HepG2 (cell line): ENCODE results near the gene SBNO2. TPM values are rescaled to one million over a fixed set of nuclear protein-coding genes. Genes with fewer than 3 reads are reported as not detected.

ENCODE experiments used
- ATAC-seq: fragments of 200-7000 bp; cut with Tn5 transposase; 3 replicates; pipeline ENCODE4 v1.9.1; 2020; ENCODE audit warnings: mild to moderate bottlenecking, moderate library complexity
- BruUV-seq: library from RNA; stranded (reverse); fragments of 400-500 nt; replicated peaks from 2 replicates; lab custom pipeline; 2021; lab: Mats Ljungman, UMichigan
- CTCF ChIA-PET: fragments of 300-600 bp; formaldehyde crosslinking; extraction: SDS; loops from one replicate; lab custom pipeline; 2021; ENCODE audit warnings: low total read pairs, inconsistent platforms, low intra/inter-chr PET ratio; lab: Yijun Ruan, JAX
- POLR2A ChIA-PET: fragments of 350-600 bp; sonication (Branson Sonifier 250); formaldehyde crosslinking; loops from one replicate; lab custom pipeline; 2020; ENCODE audit warnings: antibody characterized with exemption, inconsistent platforms; lab: Yijun Ruan, JAX
- DNase-seq: peaks from one replicate; pipeline ENCODE4 v3.0.0-alpha.2; 2015; ENCODE audit warnings: low spot score
- FAIRE-seq: peaks from 3 replicates; lab custom pipeline; 2011; peaks lifted over from hg19 to GRCh38; lab: Jason Lieb, UNC
- H2AFZ ChIP-seq: one replicate; pipeline ENCODE4 v1.6.1; 2011; ENCODE audit warnings: low read length, inconsistent platforms
- H3K27ac ChIP-seq: fragments of 300-600 bp; 3 replicates; pipeline ENCODE4 v1.8.0; 2011; ENCODE audit warnings: mixed run types, mild to moderate bottlenecking, mixed read lengths, low read length, inconsistent platforms; ENCODE audit not compliant: insufficient read depth; ENCODE audit errors: extremely low read length
- H3K27me3 ChIP-seq, 2 experiments: fragments of 200-600 bp in 1 of 2; 2 replicates in 1 of 2; 3 replicates in 1 of 2; pipeline versions ENCODE4 v1.6.0 to v1.8.0; 2011; ENCODE audit warnings: low read length in 2 of 2, mild to moderate bottlenecking in 2 of 2, moderate library complexity in 2 of 2, inconsistent platforms in 1 of 2; ENCODE audit not compliant: insufficient read depth in 2 of 2, control insufficient read depth in 1 of 2
- H3K36me3 ChIP-seq, 2 experiments: fragments of 200-600 bp in 1 of 2; replicated peaks in 1 of 2; 2 replicates in 1 of 2; 3 replicates in 1 of 2; pipeline versions ENCODE4 v1.5.1 to v1.8.0; 2011; ENCODE audit warnings: low read length in 2 of 2, inconsistent platforms in 1 of 2; ENCODE audit not compliant: insufficient read depth in 2 of 2, control insufficient read depth in 1 of 2
- H3K4me1 ChIP-seq: 2 replicates; pipeline ENCODE4 v1.5.1; 2012; ENCODE audit warnings: low read length, inconsistent platforms; ENCODE audit not compliant: insufficient read depth
- H3K4me2 ChIP-seq: 2 replicates; pipeline ENCODE4 v1.6.0; 2011; ENCODE audit warnings: low read depth, low read length, inconsistent platforms
- H3K4me3 ChIP-seq, 3 experiments: fragments of 200-600 bp in 1 of 3; sonication (generic), shearing (Covaris generic) in 1 of 3; replicated peaks in 1 of 3; 2 replicates each; pipeline ENCODE4 v1.5.1; 2011 to 2016; ENCODE audit warnings: low read length in 3 of 3, inconsistent platforms in 2 of 3, low read depth in 2 of 3, mild to moderate bottlenecking in 2 of 3, control low read depth in 1 of 3, mixed read lengths in 1 of 3; ENCODE audit not compliant: insufficient read depth in 1 of 3
- H3K79me2 ChIP-seq: one replicate; pipeline ENCODE4 v1.6.1; 2011; ENCODE audit warnings: low read length, inconsistent platforms; ENCODE audit not compliant: insufficient read depth
- H3K9ac ChIP-seq: 2 replicates; pipeline ENCODE4 v1.6.0; 2011; ENCODE audit warnings: mild to moderate bottlenecking, low read depth, low read length, inconsistent platforms; ENCODE audit not compliant: insufficient read depth
- H3K9me3 ChIP-seq: 2 replicates; pipeline ENCODE4 v1.5.1; 2012; ENCODE audit warnings: mild to moderate bottlenecking, low read length
- H4K20me1 ChIP-seq: 2 replicates; pipeline ENCODE4 v1.6.0; 2011; ENCODE audit warnings: inconsistent platforms, mild to moderate bottlenecking, low read length, moderate library complexity; ENCODE audit not compliant: insufficient read depth
- BRCA1 ChIP-seq: sonication (generic); formaldehyde crosslinking; IDR thresholded peaks from 2 replicates; pipeline ENCODE4 v1.4.0; 2020; ENCODE audit warnings: missing genetic modification reagents
- HHEX ChIP-seq: IDR thresholded peaks from 2 replicates; pipeline ENCODE4 v1.6.1; 2016; ENCODE audit warnings: control low read depth
- HMG20A ChIP-seq: IDR thresholded peaks from 2 replicates; pipeline ENCODE4 v1.6.1; 2016; ENCODE audit warnings: borderline replicate concordance
- NFKB2 ChIP-seq: sonication (generic); formaldehyde crosslinking; IDR thresholded peaks from 2 replicates; pipeline ENCODE4 v1.4.0; 2020; ENCODE audit warnings: missing genetic modification reagents, borderline replicate concordance
- PLRG1 ChIP-seq: fragments of 450-650 bp; conservative IDR thresholded peaks from 2 replicates; pipeline ENCODE4 v1.6.1; 2016
- ZBTB21 ChIP-seq: sonication (generic); formaldehyde crosslinking; IDR thresholded peaks from 2 replicates; pipeline ENCODE4 v1.4.0; 2020; ENCODE audit warnings: missing genetic modification reagents
- ZFP37 ChIP-seq: sonication (generic); formaldehyde crosslinking; IDR thresholded peaks from 2 replicates; pipeline ENCODE4 v1.4.0; 2020; ENCODE audit warnings: missing genetic modification reagents, borderline replicate concordance
- ZMAT5 ChIP-seq: sonication (generic); formaldehyde crosslinking; IDR thresholded peaks from 2 replicates; pipeline ENCODE4 v1.5.0; 2020; ENCODE audit warnings: mild to moderate bottlenecking, low read depth, missing genetic modification reagents, borderline replicate concordance
- ZNF446 ChIP-seq: sonication (generic); formaldehyde crosslinking; IDR thresholded peaks from 2 replicates; pipeline ENCODE4 v1.5.0; 2020; ENCODE audit warnings: mild to moderate bottlenecking, missing genetic modification reagents
- ZNF570 ChIP-seq: sonication (generic); formaldehyde crosslinking; IDR thresholded peaks from 2 replicates; pipeline ENCODE4 v1.4.0; 2020; ENCODE audit warnings: mild to moderate bottlenecking, missing genetic modification reagents, borderline replicate concordance
- ZNF572 ChIP-seq: sonication (generic); formaldehyde crosslinking; IDR thresholded peaks from 2 replicates; pipeline ENCODE4 v1.5.1; 2020; ENCODE audit warnings: mild to moderate bottlenecking, missing genetic modification reagents
- ZNF597 ChIP-seq: sonication (generic); formaldehyde crosslinking; IDR thresholded peaks from 2 replicates; pipeline ENCODE4 v1.5.0; 2020; ENCODE audit warnings: missing genetic modification reagents
- ZNF687 ChIP-seq: sonication (generic); formaldehyde crosslinking; IDR thresholded peaks from 2 replicates; pipeline ENCODE4 v1.5.1; 2020; ENCODE audit warnings: mild to moderate bottlenecking, missing genetic modification reagents, moderate library complexity
- ZNF772 ChIP-seq: sonication (generic); formaldehyde crosslinking; IDR thresholded peaks from 2 replicates; pipeline ENCODE4 v1.5.0; 2020; ENCODE audit warnings: mild to moderate bottlenecking, missing genetic modification reagents
- WGBS: methylation state at CpG from one replicate; pipeline ENCODE4 v1.1.6; 2017; ENCODE audit warnings: low lambda C conversion rate; 5-methylcytosine and 5-hydroxymethylcytosine counted together
- in situ Hi-C: cut with HindIII; loops from 2 replicates; pipeline ENCODE4 v1.10.0; 2017; ENCODE audit warnings: low pct_unique_long_range_greater_than_20kb; ENCODE audit not compliant: extremely low pct_ligation_motif_present
- intact Hi-C: fragments of 100-400 bp; cut with micrococcal nuclease; formaldehyde crosslinking; loops from one replicate; pipeline ENCODE4 v1.10.0; 2022; ENCODE audit not compliant: unreplicated experiment
- polyA plus RNA-seq, 8 experiments: library from polyadenylated mRNA; depleted of rRNA in 3 of 8; stranded (reverse) in 7 of 8; unstranded in 1 of 8; fragments of >200 nt; fragmentation: Illumina TruSeq in 4 of 8; extraction: Trizol in 4 of 8; gene quantifications; 2 replicates each; pipeline versions ENCODE4 v1.2.1 to v1.2.3, GENCODE V29; 2011 to 2016; ENCODE audit warnings: low read depth in 4 of 8, missing spikeins in 1 of 8, mixed read lengths in 1 of 8; ENCODE audit not compliant: insufficient read depth in 1 of 8
- total RNA-seq, 5 experiments: library from RNA; depleted of rRNA; stranded (reverse); fragments of >200 nt; fragmentation: Illumina TruSeq; extraction: Trizol; gene quantifications; 2 replicates each; pipeline ENCODE4 v1.2.3, GENCODE V29; 2016; ENCODE audit warnings: low read depth in 1 of 5

Gene SBNO2
- total and polyA plus RNA-seq, 2 of the 13 experiments (the other 11 are each of a cell fraction or from before 2014, with no cell fraction given) = 8.6 to 10.4 TPM

GRCh38 chr19:1167687-1168571, 6.1 kb downstream of the SBNO2 start (continued):
- TF ChIP-seq ZNF687 (CRISPR knock-in tag) (peak; percentile 27; the same call in 1 of the 2 replicates), HHEX (CRISPR knock-in tag) (no peak)
- TF ChIP-seq, all 625 proteins: peak for 5

GRCh38 chr19:1166872-1167573, 7.0 kb downstream of the SBNO2 start:
- Histone ChIP-seq H3K9me3 (no peaks in the 10 kb centered on the region), H3K4me3 (no peak overlapping the region), H3K27ac (no peak overlapping the region), H4K20me1 (peaks cover 12% of the 10 kb centered on the region), H3K4me2 (no peak overlapping the region), H3K27me3 (no peaks in the 10 kb centered on the region), H3K9ac (peak overlapping the region; percentile 21; the same call in 1 of the 2 replicates), H3K4me1 (peaks cover 57% of the 10 kb centered on the region), H2AFZ (no peak overlapping the region), H3K79me2 (peaks cover 51% of the 10 kb centered on the region), H3K36me3 (no peaks in the 10 kb centered on the region; a peak in 1 of 5 replicates)
- DNase-seq (no peak), ATAC-seq (no peak), FAIRE-seq (no peak)
- ChIA-PET POLR2A (interaction anchor here (1.2 to 1.9 kb wide), 3 partner anchors 9 to 54 kb away, joined by 3 to 4 read pairs (median 3); no protein-coding TSS in a partner anchor), CTCF (no interaction called here)
- no TSS peak for BruUV-seq
- WGBS = 95% methylated on average over 8 of the region's 33 CpGs
- in situ Hi-C loops = no loop called here
- intact Hi-C loops = no loop called here
- no peak for TF ChIP-seq ZNF570 (CRISPR knock-in tag)
- TF ChIP-seq ZBTB21 (CRISPR knock-in tag) = no peak
- no peak for TF ChIP-seq BRCA1 (CRISPR knock-in tag)
- TF ChIP-seq ZFP37 (CRISPR knock-in tag) = no peak
- TF ChIP-seq PLRG1 = no peak
- TF ChIP-seq NFKB2 (CRISPR knock-in tag) = no peak
- no peak for TF ChIP-seq ZNF446 (CRISPR knock-in tag)
- TF ChIP-seq HMG20A = no peak
- no peak for TF ChIP-seq ZNF597 (CRISPR knock-in tag)
- no peak for TF ChIP-seq ZNF772 (CRISPR knock-in tag)
- TF ChIP-seq ZMAT5 (CRISPR knock-in tag) = no peak
- TF ChIP-seq ZNF572 (CRISPR knock-in tag) = no peak
